HG03060 (cell line): ENCODE results near the gene FOXRED1.
"Not testable (repeated sequence)": the region's sequence is repeated elsewhere in the genome, so short reads cannot be mapped to it uniquely, and the experiment has no call there.

ENCODE experiments used
- ATAC-seq: cut with Tn5 transposase; IDR thresholded peaks from one replicate; pipeline ENCODE4 v1.9.1; 2021; ENCODE audit warnings: low read depth, moderate number of reproducible peaks; ENCODE audit not compliant: unreplicated experiment

FOXRED1 gene

DNA sequence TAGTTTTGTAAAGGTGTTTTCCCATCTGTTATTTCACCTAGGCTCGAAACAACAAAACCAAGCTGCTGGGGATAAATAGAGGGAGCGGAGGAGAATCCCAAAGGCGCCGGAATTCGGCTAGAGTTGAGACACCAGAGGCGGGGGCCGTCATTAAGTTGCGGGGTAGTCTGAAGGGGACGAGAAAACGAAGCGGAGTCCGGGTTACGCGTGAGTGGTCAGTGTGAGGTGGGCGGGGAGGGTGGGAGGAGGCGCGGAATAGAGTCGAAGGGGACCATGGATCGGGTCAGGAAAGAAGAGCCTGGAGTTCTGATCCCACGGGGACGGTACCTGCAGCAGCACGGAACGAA, 620 bp upstream of the FOXRED1 start:
- ATAC-seq: no peak

DNA sequence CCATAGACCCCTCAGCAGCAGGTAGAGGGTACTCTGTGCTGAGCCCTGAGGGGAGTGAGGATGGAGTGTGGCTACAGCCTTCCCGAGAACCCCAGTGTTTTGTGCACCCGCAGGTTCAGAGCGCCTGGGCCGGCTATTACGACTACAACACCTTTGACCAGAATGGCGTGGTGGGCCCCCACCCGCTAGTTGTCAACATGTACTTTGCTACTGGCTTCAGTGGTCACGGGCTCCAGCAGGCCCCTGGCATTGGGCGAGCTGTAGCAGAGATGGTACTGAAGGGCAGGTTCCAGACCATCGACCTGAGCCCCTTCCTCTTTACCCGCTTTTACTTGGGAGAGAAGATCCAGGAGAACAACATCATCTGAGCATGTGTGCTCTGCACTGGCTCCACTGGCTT, 8.4 kb downstream of the FOXRED1 start:
- ATAC-seq: no peak

- no peak for ATAC-seq
These were observed 8.8 kb downstream of the FOXRED1 start for GRCh38 chr11:126277780-126278179.

- no peak for ATAC-seq
These were observed 10.2 kb downstream of the FOXRED1 start for GRCh38 chr11:126279191-126279590.

DNA sequence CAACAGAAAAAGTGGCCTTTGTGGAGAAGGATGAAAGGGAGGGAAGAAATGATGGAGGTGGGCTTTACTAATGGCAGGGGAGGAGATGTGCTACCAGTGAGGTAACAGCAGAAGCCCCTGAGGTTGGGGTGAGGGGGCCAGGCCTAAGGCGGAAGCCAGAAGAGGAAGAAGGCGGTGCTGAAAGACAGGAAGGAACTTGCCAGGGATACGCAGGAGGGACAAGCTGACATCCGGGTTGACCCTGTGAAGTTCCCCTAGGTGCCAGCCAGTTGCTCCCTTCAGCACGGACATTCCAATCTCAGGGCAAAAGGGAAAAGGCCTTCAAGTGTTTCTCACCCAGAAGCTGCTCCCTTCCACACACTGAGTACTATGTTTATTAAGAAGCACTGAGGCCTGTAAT, 11.6 kb downstream of the FOXRED1 start:
- ATAC-seq: no peak

DNA sequence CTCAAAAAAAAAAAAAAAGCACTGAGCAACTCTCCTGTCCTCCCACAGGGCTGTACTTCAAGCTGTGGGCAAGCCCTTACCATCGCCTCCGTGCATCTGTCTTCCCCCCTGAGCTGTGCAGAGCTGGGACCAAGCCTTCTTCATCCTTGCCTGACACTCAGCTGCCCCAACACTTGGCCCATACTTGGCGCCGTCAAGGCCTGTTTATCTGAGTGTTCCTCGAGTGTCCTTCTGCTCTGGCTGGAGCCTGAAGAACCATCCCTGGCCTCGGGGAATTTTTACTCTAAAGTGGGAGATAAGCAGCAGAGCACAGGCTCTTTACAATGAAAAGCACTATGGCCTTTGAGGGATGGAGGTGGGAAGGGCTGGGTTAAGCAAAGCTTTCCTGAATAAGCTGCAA, 12.3 kb downstream of the FOXRED1 start:
- ATAC-seq: no peak

- ATAC-seq: no peak
These were observed 12.8 kb downstream of the FOXRED1 start for GRCh38 chr11:126281666-126282175.

DNA sequence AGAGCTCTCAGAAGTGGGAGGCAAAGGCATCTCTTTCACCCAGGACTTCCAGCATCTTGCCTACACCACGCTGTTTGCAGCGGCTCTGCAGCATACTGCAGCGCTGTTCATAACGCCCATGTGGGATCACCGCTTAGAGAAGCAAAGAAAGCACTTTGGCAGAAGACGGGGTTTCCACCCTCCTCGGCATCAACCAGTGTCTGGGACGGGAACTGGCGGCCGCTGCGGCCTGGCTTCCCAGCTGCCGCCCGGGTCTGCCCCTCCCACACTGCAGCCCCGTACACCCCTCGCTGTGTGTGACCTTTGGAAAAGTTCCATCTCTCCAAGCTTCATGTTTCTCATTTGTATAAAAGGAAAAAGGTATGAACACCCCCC, 13.4 kb downstream of the FOXRED1 start:
- ATAC-seq: no peak

- ATAC-seq: no peak
These were observed 14.0 kb downstream of the FOXRED1 start, which contains the start of gene TIRAP for GRCh38 chr11:126282736-126283591. Gene TIRAP, plus strand, starts transcription at chr11:126283093. Its CDS starts 7,802 bp downstream, at chr11:126290895.

DNA sequence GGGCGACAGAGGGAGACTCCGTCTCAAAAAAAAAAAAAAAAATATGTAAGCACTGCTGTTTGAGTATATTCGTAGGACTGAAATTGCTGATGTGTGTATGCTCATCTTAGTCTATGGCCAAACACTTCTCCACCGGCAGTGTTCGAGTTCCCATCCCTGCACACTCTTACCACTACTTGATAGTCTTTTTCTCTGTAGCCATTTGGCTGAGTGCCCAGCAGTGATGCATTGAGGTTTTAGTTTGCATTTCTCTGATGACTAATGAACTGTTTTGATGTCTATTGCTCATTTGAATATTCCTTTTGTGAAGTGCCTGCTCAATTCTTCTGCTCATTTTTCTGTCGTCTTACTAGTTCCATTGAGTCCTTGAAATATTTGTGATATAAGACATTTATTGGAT, 15.9 kb downstream of the FOXRED1 start:
- ATAC-seq: peak; percentile 79

GRCh38 chr11:126288237-126288636, 19.3 kb downstream of the FOXRED1 start:
- ATAC-seq: no peak

DNA sequence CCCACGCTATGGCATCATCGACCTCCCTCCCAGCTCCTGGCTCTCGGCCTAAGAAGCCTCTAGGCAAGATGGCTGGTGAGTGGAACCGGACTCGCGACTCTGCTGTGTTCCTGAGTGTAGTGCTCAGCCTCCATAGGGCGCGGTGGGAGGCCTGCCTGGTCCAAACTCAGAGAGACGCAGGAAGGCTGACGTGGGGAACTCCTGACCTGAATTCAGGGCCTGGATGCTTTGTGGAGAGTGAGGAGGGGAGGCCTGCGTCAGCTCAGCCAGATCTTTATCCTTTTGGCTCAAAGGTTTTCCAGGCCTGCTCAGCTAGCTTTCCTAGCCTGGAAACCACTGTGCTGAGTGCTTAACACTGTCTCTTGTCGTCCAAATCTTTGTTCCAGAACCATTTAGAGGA, 21.9 kb downstream of the FOXRED1 start:
- no peak for ATAC-seq

DNA sequence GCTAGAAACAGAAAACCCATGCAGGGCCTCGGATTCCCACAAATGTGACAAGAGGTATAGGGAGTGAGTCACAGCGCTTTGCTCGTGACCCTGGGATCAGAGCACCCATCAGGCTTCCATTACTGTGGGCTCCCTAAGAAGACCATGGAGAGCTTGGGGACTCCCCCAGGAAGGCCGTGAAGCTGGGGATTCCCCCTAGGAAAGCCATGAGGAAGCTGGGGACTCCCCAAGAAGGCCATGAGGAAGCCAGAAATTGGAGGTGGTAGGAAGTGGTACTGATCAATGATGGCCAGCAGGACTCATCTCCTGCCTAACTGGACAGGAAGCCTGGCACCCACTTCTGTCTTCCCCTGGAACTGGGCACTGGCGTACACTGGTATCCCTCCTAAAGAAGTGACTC, 24.8 kb downstream of the FOXRED1 start:
- no peak for ATAC-seq

DNA sequence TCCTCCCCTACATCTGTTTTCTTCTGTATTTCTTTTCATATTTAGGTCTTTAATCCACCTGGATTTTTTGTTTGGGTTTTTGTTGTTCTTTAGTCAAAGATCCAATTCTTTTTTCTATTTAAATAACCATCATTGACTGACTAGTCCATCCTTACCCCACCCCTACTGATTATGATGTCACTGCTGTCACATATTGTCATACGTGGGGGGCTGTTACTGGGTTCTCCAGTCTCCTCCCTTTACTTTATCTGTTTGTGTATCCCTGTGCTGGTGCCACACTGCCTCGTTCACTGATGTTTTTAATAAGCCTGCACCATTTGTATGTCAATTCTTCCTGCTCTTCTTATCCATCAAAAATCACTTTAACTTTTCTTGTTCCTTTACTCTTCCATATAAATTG, 28.1 kb downstream of the FOXRED1 start:
- no peak for ATAC-seq

DNA sequence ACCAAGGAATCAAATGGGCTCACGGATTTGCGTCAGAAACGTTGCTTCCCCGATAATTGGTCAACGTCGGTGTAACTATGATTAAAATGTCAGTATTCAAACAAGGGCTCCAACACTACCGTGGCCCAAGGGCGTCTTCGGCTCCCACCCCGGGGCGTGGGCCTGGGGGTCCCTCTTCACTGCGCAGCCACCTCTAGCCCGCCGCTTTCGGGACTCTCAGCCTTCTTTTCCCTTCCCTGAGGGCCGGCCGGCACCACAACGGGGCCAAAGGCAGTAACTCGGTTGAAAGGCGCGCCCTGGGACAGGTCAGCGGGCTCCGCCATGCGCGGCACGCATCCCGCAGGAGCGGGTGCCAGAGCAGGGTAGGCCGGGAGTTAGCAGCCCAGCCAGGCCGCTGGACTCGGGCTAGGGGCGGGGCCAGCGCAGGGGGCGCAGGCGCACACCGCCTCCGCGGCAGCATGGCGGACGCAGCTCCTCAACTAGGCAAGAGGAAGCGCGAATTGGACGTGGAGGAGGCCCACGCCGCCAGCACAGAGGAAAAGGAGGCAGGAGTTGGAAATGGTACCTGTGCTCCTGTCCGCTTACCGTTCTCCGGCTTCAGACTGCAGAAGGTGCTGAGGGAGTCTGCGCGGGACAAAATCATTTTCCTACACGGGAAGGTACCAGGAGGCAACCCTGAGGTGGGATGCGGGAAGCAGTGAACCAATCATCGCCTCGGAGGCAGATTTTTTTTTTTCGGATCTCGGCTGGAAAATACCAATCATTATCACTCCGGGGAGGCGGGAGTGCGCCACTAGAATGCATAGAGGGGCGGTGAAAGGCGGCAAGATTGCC, 34.9 kb downstream of the FOXRED1 start, which contains the start of gene DCPS:
DCPS (plus strand) TSS at position 438 of the 834 bp plus-strand sequence; CDS start at position 459, 21 bp downstream.
- peak; percentile 75 for ATAC-seq

DNA sequence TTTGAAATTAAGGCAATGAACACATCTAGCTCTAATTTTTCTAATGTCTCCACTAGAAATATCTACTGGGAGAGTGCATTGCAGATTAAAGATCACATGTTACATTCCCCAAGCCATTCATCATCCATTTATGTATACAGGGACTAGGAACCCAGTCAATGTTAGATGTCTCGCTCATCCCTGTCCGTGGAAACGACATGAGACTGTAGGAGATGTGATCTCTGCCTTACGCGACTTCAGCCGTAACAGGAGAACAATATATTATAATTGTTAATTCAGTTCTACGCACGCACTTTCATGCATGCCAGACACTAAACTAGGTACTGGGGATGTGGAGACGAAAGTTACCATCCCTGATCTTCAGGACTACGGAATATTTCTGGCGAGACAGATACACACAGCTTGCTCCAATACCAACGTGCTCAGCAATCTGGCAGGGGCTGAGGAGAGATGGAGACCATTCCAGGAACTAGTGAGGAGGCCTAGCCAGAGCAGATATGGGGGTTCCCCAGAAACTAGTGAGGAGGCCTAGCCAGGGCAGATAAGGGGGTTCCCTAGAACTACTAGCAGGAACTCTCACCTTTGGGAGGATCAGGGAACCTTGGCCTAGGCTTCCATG, 35.6 kb downstream of the FOXRED1 start:
- ATAC-seq: no peak

- peak; percentile 45 for ATAC-seq
These were observed 36.7 kb downstream of the FOXRED1 start for GRCh38 chr11:126305699-126306098.

- no peak for ATAC-seq
These were observed 38.8 kb downstream of the FOXRED1 start for GRCh38 chr11:126307706-126308105.

GRCh38 chr11:126308271-126308671, 39.3 kb downstream of the FOXRED1 start:
- ATAC-seq: no peak

DNA sequence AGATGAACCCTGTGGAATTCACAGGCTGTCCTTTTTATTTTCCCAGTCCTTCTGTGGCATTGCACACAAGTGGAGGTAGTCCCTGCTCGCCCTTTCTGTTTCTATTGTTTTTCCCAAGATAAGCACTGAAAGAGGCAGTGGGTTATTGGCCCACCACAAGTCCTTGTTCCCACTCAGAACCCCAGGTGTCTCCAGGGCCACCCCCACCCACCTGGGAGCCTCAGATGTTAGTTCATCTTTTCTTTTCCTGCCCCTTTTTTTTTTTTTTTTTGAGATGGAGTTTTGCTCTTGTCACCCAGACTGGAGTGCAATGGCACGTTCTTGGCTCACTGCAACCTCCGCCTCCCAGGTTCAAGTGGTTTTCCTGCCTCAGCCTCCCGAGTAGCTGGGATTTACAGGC, 39.8 kb downstream of the FOXRED1 start:
- not testable (repeated sequence) for ATAC-seq
